ENCODE measurements around the gene UGT2B17. TPM values are rescaled to one million over a fixed set of nuclear protein-coding genes. Genes with fewer than 3 reads are reported as not detected.
"Not testable (repeated sequence)": the region's sequence is repeated elsewhere in the genome, so short reads cannot be mapped to it uniquely, and the experiment has no call there.

The UGT2B17 gene
- total and polyA plus RNA-seq, 2 donors (not counting 3 experiments of a cell fraction or from before 2014, with no cell fraction given): not detected

DNA sequence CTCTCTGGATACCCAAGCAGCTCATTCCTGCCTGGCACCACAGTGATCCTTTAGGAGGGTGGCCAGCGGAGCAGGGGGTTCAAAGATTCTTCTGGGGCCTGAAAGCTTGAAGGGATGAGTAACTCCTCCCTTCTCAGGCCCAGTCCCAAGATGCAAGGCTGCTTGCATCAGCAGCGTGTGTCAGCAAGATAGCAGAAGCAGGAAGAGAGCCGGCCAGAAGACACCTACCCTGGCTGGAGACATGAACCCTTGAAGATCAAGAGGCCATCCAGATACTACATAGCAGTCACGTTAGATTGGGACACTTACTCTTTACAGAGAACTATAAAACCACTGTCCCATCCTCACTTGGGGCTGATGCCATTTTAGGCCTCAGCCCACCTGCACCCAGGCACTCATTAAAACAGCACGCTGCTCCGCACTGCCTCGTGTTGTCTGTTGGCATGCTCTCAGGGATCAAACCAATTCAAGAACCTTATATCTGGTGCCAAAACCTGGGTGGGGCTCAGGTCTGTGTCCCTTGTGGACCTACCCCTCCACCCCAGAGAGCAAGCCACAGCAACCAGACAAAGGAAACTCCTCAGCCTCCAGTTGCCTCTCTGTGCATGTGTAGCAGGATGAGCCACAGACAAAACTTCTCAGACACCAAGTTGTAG, 6.5 kb downstream of the UGT2B17 start:
- no peak for DNase-seq (ENCODE audit: low read depth, low spot score)
- dilution Hi-C loops (cut with MboI; ENCODE audit: extremely low pct_ligation_motif_present, low sequenced_read_pairs) (no loop called here), intact Hi-C loops (cut with micrococcal nuclease) (no loop called here)
- Histone ChIP-seq H3K4me1 (ENCODE audit: control insufficient read depth, extremely low read depth, insufficient read depth, low read length) (no peaks in the 10 kb centered on the region), H3K36me3 (ENCODE audit: control insufficient read depth in 2 of 2, extremely low read depth in 1 of 2, insufficient read depth in 2 of 2, low read length in 2 of 2) (no peaks in the 10 kb centered on the region), H3K4me3 (replicated peaks in 1 of 3; ENCODE audit: insufficient read depth in 1 of 3, low read depth in 1 of 3, low read length in 3 of 3) (no peak overlapping the region), H3K27me3 (ENCODE audit: control insufficient read depth in 2 of 2, insufficient read depth in 2 of 2, low read length in 2 of 2) (no peaks in the 10 kb centered on the region), H3K9ac (replicated peaks; ENCODE audit: extremely low read depth, insufficient read depth, low read length) (no peak overlapping the region), H3K79me2 (ENCODE audit: control insufficient read depth, insufficient read depth, low read length) (no peaks in the 10 kb centered on the region), H3K4me2 (ENCODE audit: insufficient read depth, low read length) (no peak overlapping the region), H3K9me3 (replicated peaks; ENCODE audit: control insufficient read depth, insufficient read depth, low read length) (no peaks in the 10 kb centered on the region), H4K20me1 (replicated peaks; ENCODE audit: control insufficient read depth, extremely low read depth, insufficient read depth, low read length) (no peaks in the 10 kb centered on the region), H3K9me1 (replicated peaks; ENCODE audit: control insufficient read depth, extremely low read depth, insufficient read depth, low read length) (no peaks in the 10 kb centered on the region), H3K27ac (ENCODE audit: insufficient read depth, low read depth, low read length) (no peak overlapping the region), H2AFZ (ENCODE audit: low read depth, low read length) (no peak overlapping the region)
- ChIA-PET POLR2A (no interaction called here), CTCF (no interaction called here)
- TF ChIP-seq, protein P1, sequence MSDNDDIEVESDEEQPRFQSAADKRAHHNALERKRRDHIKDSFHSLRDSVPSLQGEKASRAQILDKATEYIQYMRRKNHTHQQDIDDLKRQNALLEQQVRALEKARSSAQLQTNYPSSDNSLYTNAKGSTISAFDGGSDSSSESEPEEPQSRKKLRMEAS (IDR thresholded peaks at IDR 0.05; ENCODE audit: insufficient read depth, insufficient read length): no peak
- no peak for TF ChIP-seq POLR2A (IDR thresholded peaks at IDR 0.05; ENCODE audit: low read depth, low read length)
- no peak for TF ChIP-seq FOS (IDR thresholded peaks at IDR 0.05; ENCODE audit: borderline replicate concordance, insufficient read depth, low read length)
- no peak for TF ChIP-seq EZH2 (IDR thresholded peaks at IDR 0.05; ENCODE audit: borderline replicate concordance, low read depth, low read length, severe bottlenecking)
- TF ChIP-seq POLR2AphosphoS5 (IDR thresholded peaks at IDR 0.05; ENCODE audit: insufficient read depth, low read depth, low read length): no peak
- no peak for TF ChIP-seq JUN (IDR thresholded peaks at IDR 0.05; ENCODE audit: borderline replicate concordance, insufficient read depth, insufficient read length, low read depth)
- TF ChIP-seq, protein P2, sequence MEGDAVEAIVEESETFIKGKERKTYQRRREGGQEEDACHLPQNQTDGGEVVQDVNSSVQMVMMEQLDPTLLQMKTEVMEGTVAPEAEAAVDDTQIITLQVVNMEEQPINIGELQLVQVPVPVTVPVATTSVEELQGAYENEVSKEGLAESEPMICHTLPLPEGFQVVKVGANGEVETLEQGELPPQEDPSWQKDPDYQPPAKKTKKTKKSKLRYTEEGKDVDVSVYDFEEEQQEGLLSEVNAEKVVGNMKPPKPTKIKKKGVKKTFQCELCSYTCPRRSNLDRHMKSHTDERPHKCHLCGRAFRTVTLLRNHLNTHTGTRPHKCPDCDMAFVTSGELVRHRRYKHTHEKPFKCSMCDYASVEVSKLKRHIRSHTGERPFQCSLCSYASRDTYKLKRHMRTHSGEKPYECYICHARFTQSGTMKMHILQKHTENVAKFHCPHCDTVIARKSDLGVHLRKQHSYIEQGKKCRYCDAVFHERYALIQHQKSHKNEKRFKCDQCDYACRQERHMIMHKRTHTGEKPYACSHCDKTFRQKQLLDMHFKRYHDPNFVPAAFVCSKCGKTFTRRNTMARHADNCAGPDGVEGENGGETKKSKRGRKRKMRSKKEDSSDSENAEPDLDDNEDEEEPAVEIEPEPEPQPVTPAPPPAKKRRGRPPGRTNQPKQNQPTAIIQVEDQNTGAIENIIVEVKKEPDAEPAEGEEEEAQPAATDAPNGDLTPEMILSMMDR (IDR thresholded peaks at IDR 0.05; ENCODE audit: extremely low read depth in 1 of 2, insufficient read depth in 1 of 2, low read depth in 1 of 2, low read length in 2 of 2): no peak
- no peak for TF ChIP-seq MYC (IDR thresholded peaks at IDR 0.05; ENCODE audit: low read depth, low read length)
- no peak for TF ChIP-seq GATA2 (IDR thresholded peaks at IDR 0.05; ENCODE audit: insufficient read depth, insufficient read length, low read depth, low read length)
- BruUV-seq (replicated peaks): no TSS peak
- no peak for FAIRE-seq

DNA sequence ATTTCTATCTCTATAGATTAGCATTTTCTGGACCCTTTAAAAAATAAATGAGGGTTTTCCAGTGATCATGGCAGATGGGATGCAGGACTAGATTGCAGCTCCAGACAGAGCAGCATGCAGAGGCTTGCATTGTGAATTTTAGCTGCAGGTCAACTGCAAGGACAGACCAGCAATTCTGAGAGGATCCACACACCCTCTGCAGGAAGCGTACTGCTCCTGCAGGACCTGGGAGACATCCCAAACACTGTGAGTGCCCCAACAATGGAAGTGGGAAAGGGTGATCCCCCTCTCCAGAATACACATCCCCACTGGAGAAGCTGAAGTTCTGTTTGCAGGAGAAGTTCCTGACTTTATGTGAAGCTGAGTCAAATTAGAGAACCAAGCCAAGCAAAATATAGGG, 7.1 kb downstream of the UGT2B17 start:
- DNase-seq (ENCODE audit: low read depth, low spot score); H3K9me3 ChIP-seq (replicated peaks; ENCODE audit: control insufficient read depth, insufficient read depth, low read length); dilution Hi-C loops (cut with MboI; ENCODE audit: extremely low pct_ligation_motif_present, low sequenced_read_pairs); H2AFZ ChIP-seq (ENCODE audit: low read depth, low read length); BruUV-seq (replicated peaks); POLR2A ChIA-PET; intact Hi-C loops (cut with micrococcal nuclease); FAIRE-seq; H3K27ac ChIP-seq (ENCODE audit: insufficient read depth, low read depth, low read length); H3K4me2 ChIP-seq (ENCODE audit: insufficient read depth, low read length); H3K4me1 ChIP-seq (ENCODE audit: control insufficient read depth, extremely low read depth, insufficient read depth, low read length); H3K27me3 ChIP-seq (ENCODE audit: control insufficient read depth in 2 of 2, insufficient read depth in 2 of 2, low read length in 2 of 2); H3K9ac ChIP-seq (replicated peaks; ENCODE audit: extremely low read depth, insufficient read depth, low read length); H4K20me1 ChIP-seq (replicated peaks; ENCODE audit: control insufficient read depth, extremely low read depth, insufficient read depth, low read length); H3K4me3 ChIP-seq (replicated peaks in 1 of 3; ENCODE audit: insufficient read depth in 1 of 3, low read depth in 1 of 3, low read length in 3 of 3); H3K9me1 ChIP-seq (replicated peaks; ENCODE audit: control insufficient read depth, extremely low read depth, insufficient read depth, low read length); H3K36me3 ChIP-seq (ENCODE audit: control insufficient read depth in 2 of 2, extremely low read depth in 1 of 2, insufficient read depth in 2 of 2, low read length in 2 of 2); CTCF ChIA-PET; H3K79me2 ChIP-seq (ENCODE audit: control insufficient read depth, insufficient read depth, low read length): not testable (repeated sequence)

DNA sequence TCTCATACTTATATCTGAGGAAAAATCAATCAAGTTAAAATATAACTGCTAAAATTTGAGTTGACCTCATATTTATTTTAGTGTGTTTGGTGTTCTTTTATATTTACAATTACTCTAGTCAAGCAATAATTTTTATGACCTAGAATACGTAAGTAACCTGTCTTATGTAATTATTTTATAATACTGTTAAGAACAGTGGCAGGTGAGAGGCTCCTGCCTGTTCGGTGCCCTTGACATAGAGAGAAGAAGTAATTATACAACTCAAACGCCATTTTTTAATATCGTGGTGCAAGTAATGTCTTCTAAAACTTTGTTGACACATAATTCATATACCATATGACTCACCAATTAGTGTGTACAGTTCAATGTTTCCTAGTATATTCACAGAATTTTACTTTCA, 7.6 kb downstream of the UGT2B17 start:
- H2AFZ ChIP-seq (ENCODE audit: low read depth, low read length); H3K4me2 ChIP-seq (ENCODE audit: insufficient read depth, low read length); H3K9ac ChIP-seq (replicated peaks; ENCODE audit: extremely low read depth, insufficient read depth, low read length); H3K27ac ChIP-seq (ENCODE audit: insufficient read depth, low read depth, low read length); CTCF ChIA-PET; dilution Hi-C loops (cut with MboI; ENCODE audit: extremely low pct_ligation_motif_present, low sequenced_read_pairs); BruUV-seq (replicated peaks); H3K9me3 ChIP-seq (replicated peaks; ENCODE audit: control insufficient read depth, insufficient read depth, low read length); H3K79me2 ChIP-seq (ENCODE audit: control insufficient read depth, insufficient read depth, low read length); H3K27me3 ChIP-seq (ENCODE audit: control insufficient read depth in 2 of 2, insufficient read depth in 2 of 2, low read length in 2 of 2); intact Hi-C loops (cut with micrococcal nuclease); DNase-seq (ENCODE audit: low read depth, low spot score); FAIRE-seq; H3K9me1 ChIP-seq (replicated peaks; ENCODE audit: control insufficient read depth, extremely low read depth, insufficient read depth, low read length); H3K36me3 ChIP-seq (ENCODE audit: control insufficient read depth in 2 of 2, extremely low read depth in 1 of 2, insufficient read depth in 2 of 2, low read length in 2 of 2); H4K20me1 ChIP-seq (replicated peaks; ENCODE audit: control insufficient read depth, extremely low read depth, insufficient read depth, low read length); H3K4me1 ChIP-seq (ENCODE audit: control insufficient read depth, extremely low read depth, insufficient read depth, low read length); POLR2A ChIA-PET; H3K4me3 ChIP-seq (replicated peaks in 1 of 3; ENCODE audit: insufficient read depth in 1 of 3, low read depth in 1 of 3, low read length in 3 of 3): not testable (repeated sequence)

All from endothelial cell of umbilical vein (primary cell).